ENCODE measurements around the gene CNGA3. TPM values are rescaled to one million over a fixed set of nuclear protein-coding genes. Genes with fewer than 3 reads are reported as not detected.
"Not testable (repeated sequence)": the region's sequence is repeated elsewhere in the genome, so short reads cannot be mapped to it uniquely, and the experiment has no call there.

Gene CNGA3
- not detected for total RNA-seq

DNA sequence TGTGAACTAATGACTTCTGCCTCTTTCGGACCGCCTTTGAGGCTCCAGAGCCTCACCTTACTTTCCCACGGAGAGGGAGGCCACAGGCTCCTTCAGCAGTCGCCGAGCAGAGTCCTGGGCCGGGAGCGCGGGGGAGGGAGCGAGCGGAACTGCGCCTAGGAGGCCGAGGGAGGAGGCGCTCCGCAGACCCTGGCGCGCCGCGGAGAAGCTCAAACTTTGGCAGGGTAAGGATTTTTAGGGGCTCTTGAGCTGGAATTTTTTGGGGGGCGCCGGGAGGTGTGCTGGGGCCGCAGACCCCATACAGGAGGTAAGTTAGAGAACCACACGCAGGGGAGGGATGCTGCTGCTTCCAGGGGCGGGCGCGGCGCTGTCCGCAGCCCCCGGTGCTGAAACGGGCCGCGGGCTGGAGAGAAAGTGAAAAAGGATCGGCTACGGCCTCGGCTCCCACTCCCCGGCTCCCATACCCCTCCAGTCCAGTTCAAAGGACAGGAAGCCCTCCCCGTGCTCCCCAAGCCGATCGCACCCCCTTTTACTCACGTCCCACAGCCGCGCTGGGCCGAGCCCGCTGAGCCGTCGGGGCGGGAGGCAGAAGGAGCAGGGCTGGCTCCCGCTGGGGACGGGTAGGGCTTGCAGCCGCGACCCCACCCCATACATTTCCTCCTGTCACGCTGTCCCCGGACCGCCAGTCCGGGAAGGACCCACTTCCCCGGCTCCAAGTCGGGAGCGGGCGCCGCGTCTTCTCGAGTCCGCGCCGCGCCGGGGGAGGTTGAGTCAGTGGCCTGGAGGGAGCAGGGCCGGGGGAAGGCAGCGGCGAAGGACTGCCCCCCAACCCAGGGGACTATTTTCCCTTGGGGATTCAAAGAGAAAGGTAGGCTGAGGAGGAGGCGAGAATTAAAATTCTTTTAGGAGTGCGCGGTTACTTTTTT lies at the start of gene CNGA3:
CNGA3 (plus strand) TSS at position 146 of the 926 bp plus-strand sequence. CDS start 23,520 bp downstream, outside the sequence.
- Mint-ChIP-seq H3K4me3 (no peak within 1 kb of the TSS), H3K9me3 (ENCODE audit: low read depth) (no peaks in the 10 kb centered on the region), H3K4me1 (peaks cover 9% of the 10 kb centered on the region), H3K27ac (no peak within 1 kb of the TSS), H3K27me3 (peaks cover 82% of the 10 kb centered on the region), H3K36me3 (peaks cover 5% of the 10 kb centered on the region)
- ATAC-seq (no peak), DNase-seq (no peak)
- CTCF ChIA-PET = no interaction called here

DNA sequence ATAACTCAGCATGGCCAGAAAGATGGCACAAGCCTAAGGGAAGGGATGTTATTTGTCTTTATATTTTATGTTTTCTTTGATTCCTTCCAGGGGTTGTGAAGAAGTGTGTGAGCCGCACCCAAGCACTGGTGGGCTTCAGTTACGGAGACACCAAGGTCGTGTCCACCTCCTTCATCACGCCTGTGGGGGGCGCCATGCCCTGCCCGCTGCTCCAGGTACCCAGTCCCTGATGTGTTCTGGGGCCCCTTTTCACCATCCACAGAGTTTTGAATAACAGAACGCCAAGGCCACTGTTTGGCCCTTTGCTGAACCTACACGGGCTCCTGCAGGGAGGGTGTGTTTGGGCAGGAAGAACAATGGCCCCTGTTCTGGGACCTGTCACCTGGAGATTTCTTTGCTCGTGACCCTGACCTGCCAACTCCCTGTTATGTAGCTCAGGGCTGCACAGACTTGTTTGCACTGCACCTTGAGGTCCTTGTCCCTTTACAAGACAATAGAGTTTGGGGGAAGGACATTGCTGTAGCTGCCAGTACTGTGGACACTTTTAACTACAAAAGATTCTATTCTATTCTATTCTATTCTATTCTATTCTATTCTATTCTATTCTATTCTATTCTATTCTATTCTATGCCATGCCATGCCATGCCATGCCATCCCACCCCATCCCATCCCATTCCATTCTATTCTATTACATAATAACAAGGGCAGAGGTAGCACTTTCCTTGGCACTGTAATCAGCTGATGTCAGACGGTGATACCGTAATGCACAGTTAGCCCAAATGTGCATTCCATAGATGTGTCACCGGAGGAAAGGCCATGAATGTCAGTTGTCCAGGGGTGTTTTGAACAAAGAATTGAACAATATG lies 48.2 kb upstream of the CNGA3 start:
- H3K4me1 Mint-ChIP-seq = no peaks in the 10 kb centered on the region
- H3K27ac Mint-ChIP-seq = no peak overlapping the region
- H3K4me3 Mint-ChIP-seq = no peak overlapping the region
- CTCF ChIA-PET = interaction anchor here (0.7 kb wide), 1 partner anchor 178 kb away, joined by 5 read pairs; no protein-coding TSS in a partner anchor
- no peaks in the 10 kb centered on the region for H3K9me3 Mint-ChIP-seq (ENCODE audit: low read depth)
- H3K36me3 Mint-ChIP-seq = no peaks in the 10 kb centered on the region
- peaks cover 30% of the 10 kb centered on the region for H3K27me3 Mint-ChIP-seq
- ATAC-seq (no peak), DNase-seq (no peak)

GRCh38 chr2:98298683-98299164 lies 47.5 kb upstream of the CNGA3 start:
- no peak overlapping the region for H3K27ac Mint-ChIP-seq
- ATAC-seq (no peak), DNase-seq (no peak)
- no peaks in the 10 kb centered on the region for H3K36me3 Mint-ChIP-seq
- CTCF ChIA-PET = interaction anchor here (0.7 kb wide), 1 partner anchor 179 kb away, joined by 5 read pairs; no protein-coding TSS in a partner anchor
- H3K4me3 Mint-ChIP-seq = no peak overlapping the region
- H3K27me3 Mint-ChIP-seq = peaks cover 33% of the 10 kb centered on the region
- no peaks in the 10 kb centered on the region for H3K9me3 Mint-ChIP-seq (ENCODE audit: low read depth)
- H3K4me1 Mint-ChIP-seq = no peaks in the 10 kb centered on the region

DNA sequence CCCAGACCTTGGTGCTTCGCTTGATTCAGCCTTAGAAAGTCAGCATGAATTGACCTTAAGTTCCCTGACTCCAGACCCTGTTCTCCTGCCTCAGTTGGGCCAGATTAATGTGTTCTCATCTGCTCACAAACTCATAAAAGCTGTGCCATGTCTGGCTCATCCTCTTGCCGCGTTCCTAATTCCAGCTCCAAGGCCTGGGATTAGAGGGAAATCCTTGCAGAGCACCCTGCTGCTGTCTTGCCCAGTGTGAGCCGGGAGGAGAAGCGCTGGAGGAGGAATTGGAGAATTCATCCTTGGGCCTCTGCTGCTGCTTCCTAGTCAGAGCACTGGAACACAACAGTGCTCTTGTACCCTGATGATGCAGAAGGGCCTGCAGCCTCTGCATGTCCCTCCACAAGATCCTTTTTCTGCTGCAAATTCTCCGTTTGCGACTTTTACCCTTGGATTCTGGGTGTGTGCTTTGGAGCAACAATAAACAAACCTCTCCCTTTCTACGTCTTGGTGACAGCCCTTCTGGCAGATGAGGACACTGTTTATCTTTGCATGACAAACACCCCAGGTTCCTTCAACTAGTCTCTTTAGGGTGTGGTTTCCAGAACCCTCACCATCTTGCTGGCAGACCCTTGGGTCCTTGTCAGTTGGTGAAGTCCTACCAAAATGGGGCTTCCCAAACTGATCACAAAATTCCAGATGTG lies 46.9 kb upstream of the CNGA3 start:
- CTCF ChIA-PET = no interaction called here
- Mint-ChIP-seq H3K4me1 (no peaks in the 10 kb centered on the region), H3K27me3 (peaks cover 33% of the 10 kb centered on the region), H3K36me3 (no peaks in the 10 kb centered on the region), H3K4me3 (no peak overlapping the region), H3K27ac (no peak overlapping the region), H3K9me3 (ENCODE audit: low read depth) (no peaks in the 10 kb centered on the region)
- DNase-seq = no peak
- no peak for ATAC-seq

- ATAC-seq (no peak), DNase-seq (no peak)
- H3K4me3 Mint-ChIP-seq = no peak overlapping the region
- H3K27me3 Mint-ChIP-seq = peaks cover 27% of the 10 kb centered on the region
- H3K9me3 Mint-ChIP-seq (ENCODE audit: low read depth) = no peaks in the 10 kb centered on the region
- no peaks in the 10 kb centered on the region for H3K36me3 Mint-ChIP-seq
- H3K27ac Mint-ChIP-seq = no peak overlapping the region
- CTCF ChIA-PET = no interaction called here
- no peaks in the 10 kb centered on the region for H3K4me1 Mint-ChIP-seq
Observed at GRCh38 chr2:98300141-98300874, 45.9 kb upstream of the CNGA3 start.

GRCh38 chr2:98301469-98301868 lies 44.8 kb upstream of the CNGA3 start:
- Mint-ChIP-seq H3K36me3 (no peaks in the 10 kb centered on the region), H3K27ac (no peak overlapping the region), H3K4me3 (no peak overlapping the region), H3K9me3 (ENCODE audit: low read depth) (no peaks in the 10 kb centered on the region), H3K27me3 (peaks cover 27% of the 10 kb centered on the region), H3K4me1 (no peaks in the 10 kb centered on the region)
- CTCF ChIA-PET = no interaction called here
- DNase-seq (no peak), ATAC-seq (no peak)

DNA sequence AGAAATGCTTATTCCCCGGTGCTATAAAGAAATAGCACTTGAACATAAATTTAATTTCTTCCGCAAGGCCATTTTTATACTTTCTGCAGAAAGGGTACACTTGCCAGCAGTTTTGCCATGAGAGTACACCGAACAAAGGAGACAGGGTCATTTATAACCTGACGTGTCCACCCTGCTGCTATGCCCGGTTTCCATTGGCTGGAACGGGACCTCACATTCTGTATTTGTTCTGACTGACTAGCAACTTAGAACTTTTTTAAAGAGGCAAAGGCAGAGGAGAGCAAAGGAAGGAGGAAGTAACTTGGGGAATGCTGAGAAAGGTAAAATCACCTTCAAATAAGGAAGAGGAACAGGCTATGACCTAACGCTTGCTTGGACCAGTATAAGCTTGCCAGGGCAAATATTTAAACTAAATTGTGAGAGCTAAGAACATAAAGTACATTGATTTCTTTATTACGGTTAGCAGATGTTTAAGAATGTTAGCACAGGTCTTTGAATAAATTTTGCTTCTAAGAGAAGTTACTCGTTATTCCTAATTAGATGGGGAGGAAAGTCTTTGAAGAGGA lies 39.0 kb upstream of the CNGA3 start:
- H3K4me3 Mint-ChIP-seq; H3K36me3 Mint-ChIP-seq; H3K27ac Mint-ChIP-seq; CTCF ChIA-PET; H3K4me1 Mint-ChIP-seq; DNase-seq; H3K9me3 Mint-ChIP-seq (ENCODE audit: low read depth); ATAC-seq: not testable (repeated sequence)
- H3K27me3 Mint-ChIP-seq = peaks cover 30% of the 10 kb centered on the region

DNA sequence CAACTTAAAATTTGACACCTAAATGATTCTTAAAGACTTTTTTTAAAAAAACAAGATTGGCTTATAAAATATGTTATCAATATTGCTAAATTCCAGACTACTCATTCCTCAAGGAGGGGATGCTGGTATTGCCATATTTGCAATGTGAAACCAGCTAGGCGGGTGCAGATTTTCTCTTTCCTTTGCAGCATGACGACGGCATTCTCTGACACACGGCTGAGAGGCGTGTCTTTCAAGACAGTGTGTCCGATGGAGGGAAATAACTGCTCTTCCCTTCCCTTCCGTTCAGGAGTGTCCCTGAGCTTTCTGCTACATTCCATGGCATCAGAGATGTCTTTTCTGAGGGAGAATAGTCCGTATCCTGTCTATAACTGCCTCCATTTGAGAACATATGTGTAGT lies 38.2 kb upstream of the CNGA3 start:
- Mint-ChIP-seq H3K4me1 (no peaks in the 10 kb centered on the region), H3K36me3 (no peaks in the 10 kb centered on the region), H3K27ac (no peak overlapping the region), H3K9me3 (ENCODE audit: low read depth) (no peaks in the 10 kb centered on the region), H3K4me3 (no peak overlapping the region), H3K27me3 (peaks cover 35% of the 10 kb centered on the region)
- ATAC-seq = no peak
- CTCF ChIA-PET = no interaction called here
- DNase-seq = no peak

- peaks cover 35% of the 10 kb centered on the region for H3K27me3 Mint-ChIP-seq
- ATAC-seq = no peak
- H3K4me1 Mint-ChIP-seq = no peaks in the 10 kb centered on the region
Observed at GRCh38 chr2:98308532-98308931, 37.7 kb upstream of the CNGA3 start.

DNA sequence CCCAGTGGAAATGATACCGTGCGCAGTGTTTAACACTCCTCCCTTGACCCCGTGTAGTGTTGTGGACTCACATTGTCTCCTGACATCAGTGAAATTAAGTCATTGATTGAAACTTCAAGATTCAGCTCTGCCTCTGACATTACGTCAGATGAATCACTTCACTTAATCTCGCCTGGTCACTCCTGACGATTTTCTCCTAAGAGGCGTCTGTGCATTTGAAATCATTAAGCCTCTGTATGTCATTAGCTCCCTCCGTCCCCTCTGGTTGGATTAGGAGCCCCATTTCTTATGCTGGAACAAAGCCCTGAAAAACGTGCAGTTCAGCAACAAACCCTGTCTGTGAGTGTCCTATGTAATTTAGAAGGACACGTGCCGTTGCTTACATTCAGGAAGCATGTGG lies 36.7 kb upstream of the CNGA3 start:
- no peak for ATAC-seq
- H3K36me3 Mint-ChIP-seq = no peaks in the 10 kb centered on the region
- H3K27me3 Mint-ChIP-seq = peaks cover 35% of the 10 kb centered on the region
- H3K9me3 Mint-ChIP-seq (ENCODE audit: low read depth) = no peaks in the 10 kb centered on the region
- no peak for DNase-seq
- no peak overlapping the region for H3K4me3 Mint-ChIP-seq
- H3K27ac Mint-ChIP-seq = no peak overlapping the region
- H3K4me1 Mint-ChIP-seq = no peaks in the 10 kb centered on the region
- CTCF ChIA-PET = no interaction called here

More at GRCh38 chr2:98308532-98308931, 37.7 kb upstream of the CNGA3 start:
- H3K27ac Mint-ChIP-seq = no peak overlapping the region
- DNase-seq = no peak
- H3K36me3 Mint-ChIP-seq = no peaks in the 10 kb centered on the region
- no peak overlapping the region for H3K4me3 Mint-ChIP-seq
- no peaks in the 10 kb centered on the region for H3K9me3 Mint-ChIP-seq (ENCODE audit: low read depth)
- CTCF ChIA-PET = no interaction called here

GRCh38 chr2:98310010-98310409 lies 36.2 kb upstream of the CNGA3 start:
- CTCF ChIA-PET = no interaction called here
- ATAC-seq (no peak), DNase-seq (no peak)
- Mint-ChIP-seq H3K4me1 (no peaks in the 10 kb centered on the region), H3K27ac (no peak overlapping the region), H3K4me3 (no peak overlapping the region), H3K36me3 (no peaks in the 10 kb centered on the region), H3K9me3 (ENCODE audit: low read depth) (no peaks in the 10 kb centered on the region), H3K27me3 (peaks cover 35% of the 10 kb centered on the region)

GRCh38 chr2:98311090-98311489 lies 35.2 kb upstream of the CNGA3 start:
- DNase-seq (no peak), ATAC-seq (no peak)
- Mint-ChIP-seq H3K9me3 (ENCODE audit: low read depth) (peaks cover 2% of the 10 kb centered on the region), H3K36me3 (no peaks in the 10 kb centered on the region), H3K4me3 (no peak overlapping the region), H3K4me1 (no peaks in the 10 kb centered on the region), H3K27ac (no peak overlapping the region), H3K27me3 (peaks cover 38% of the 10 kb centered on the region)
- CTCF ChIA-PET = interaction anchor here (1.0 to 1.6 kb wide), 3 partner anchors 16 to 294 kb away, joined by 3 read pairs; no protein-coding TSS in a partner anchor
